HG02981 (cell line): Measurements from ENCODE around the gene SYNE4.
"Not testable (repeated sequence)": the region's sequence is repeated elsewhere in the genome, so short reads cannot be mapped to it uniquely, and the experiment has no call there.

ENCODE experiments used
- ATAC-seq: cut with Tn5 transposase; IDR thresholded peaks from one replicate; pipeline ENCODE4 v1.9.1; 2021; ENCODE audit warnings: mild to moderate bottlenecking, moderate library complexity; ENCODE audit not compliant: unreplicated experiment

The SYNE4 gene

GRCh38 chr19:36008336-36008978 lies at the start of gene SYNE4:
Gene SYNE4 (minus strand): TSS chr19:36008813. CDS start chr19:36008681, 132 bp downstream.
- ATAC-seq, result no peak

- ATAC-seq, result peak; percentile 63
Observed at GRCh38 chr19:36054733-36055686, 46.4 kb upstream of the SYNE4 start, which contains the start of gene WDR62. Gene WDR62 (plus strand): TSS chr19:36054897. CDS start chr19:36054972, 75 bp downstream.

- peak; percentile 75 for ATAC-seq
Observed at GRCh38 chr19:36054119-36054732, 45.6 kb upstream of the SYNE4 start, which contains the start of gene THAP8. Gene THAP8 (minus strand): TSS chr19:36054285. CDS start chr19:36054217, 68 bp downstream.

GRCh38 chr19:36051637-36052036 lies 43.0 kb upstream of the SYNE4 start:
- no peak for ATAC-seq

- no peak for ATAC-seq
Observed at GRCh38 chr19:36051236-36051635, 42.6 kb upstream of the SYNE4 start.

- ATAC-seq, result no peak
Observed at GRCh38 chr19:36049080-36049698, 40.6 kb upstream of the SYNE4 start.

GRCh38 chr19:36047835-36048234 lies 39.2 kb upstream of the SYNE4 start:
- no peak for ATAC-seq

GRCh38 chr19:36046443-36047050 lies 37.9 kb upstream of the SYNE4 start:
- ATAC-seq, result no peak

GRCh38 chr19:36043952-36044351 lies 35.3 kb upstream of the SYNE4 start:
- no peak for ATAC-seq

GRCh38 chr19:36041831-36042230 lies 33.2 kb upstream of the SYNE4 start:
- no peak for ATAC-seq

GRCh38 chr19:36041092-36041491 lies 32.5 kb upstream of the SYNE4 start:
- not testable (repeated sequence) for ATAC-seq

- no peak for ATAC-seq
Observed at GRCh38 chr19:36040495-36040894, 31.9 kb upstream of the SYNE4 start.

- no peak for ATAC-seq
Observed at GRCh38 chr19:36032251-36033104, 23.9 kb upstream of the SYNE4 start, which contains the start of gene CLIP3. Gene CLIP3 (minus strand): TSS chr19:36032873. CDS start chr19:36032357, 516 bp downstream.

GRCh38 chr19:36031308-36031707 lies 22.7 kb upstream of the SYNE4 start:
- ATAC-seq, result no peak

- ATAC-seq, result no peak
Observed at GRCh38 chr19:36030264-36031148, 21.9 kb upstream of the SYNE4 start.

GRCh38 chr19:36028313-36029041 lies 19.9 kb upstream of the SYNE4 start:
- no peak for ATAC-seq

GRCh38 chr19:36027696-36028095 lies 19.1 kb upstream of the SYNE4 start:
- no peak for ATAC-seq
